ENCODE measurements around the gene ZIC1.

Gene ZIC1

DNA sequence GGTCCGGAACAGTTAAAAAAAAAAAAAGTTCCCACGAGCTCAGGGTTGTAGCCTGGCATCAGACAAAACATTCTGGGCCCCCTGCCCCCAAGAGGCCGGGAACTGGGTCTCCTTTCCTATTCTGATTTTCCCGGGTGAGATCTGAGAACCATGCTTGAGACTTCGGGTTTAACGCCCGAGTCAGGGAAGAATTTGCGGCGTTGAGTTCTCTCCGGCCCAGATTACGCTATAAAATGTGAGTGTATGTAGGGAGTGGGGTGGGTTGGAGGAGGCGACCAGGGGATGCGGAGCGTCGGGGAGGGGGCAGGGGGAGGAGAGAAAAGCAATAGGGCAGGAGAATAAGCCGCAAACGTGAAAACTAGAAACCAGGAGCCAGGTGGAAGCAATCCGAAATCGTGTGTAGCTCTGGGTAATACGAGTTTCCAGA, 2.7 kb downstream of the ZIC1 start:
- DNase-seq = no peak

- no peak for DNase-seq
Observed at GRCh38 chr3:147412261-147412916, 3.2 kb downstream of the ZIC1 start.

DNA sequence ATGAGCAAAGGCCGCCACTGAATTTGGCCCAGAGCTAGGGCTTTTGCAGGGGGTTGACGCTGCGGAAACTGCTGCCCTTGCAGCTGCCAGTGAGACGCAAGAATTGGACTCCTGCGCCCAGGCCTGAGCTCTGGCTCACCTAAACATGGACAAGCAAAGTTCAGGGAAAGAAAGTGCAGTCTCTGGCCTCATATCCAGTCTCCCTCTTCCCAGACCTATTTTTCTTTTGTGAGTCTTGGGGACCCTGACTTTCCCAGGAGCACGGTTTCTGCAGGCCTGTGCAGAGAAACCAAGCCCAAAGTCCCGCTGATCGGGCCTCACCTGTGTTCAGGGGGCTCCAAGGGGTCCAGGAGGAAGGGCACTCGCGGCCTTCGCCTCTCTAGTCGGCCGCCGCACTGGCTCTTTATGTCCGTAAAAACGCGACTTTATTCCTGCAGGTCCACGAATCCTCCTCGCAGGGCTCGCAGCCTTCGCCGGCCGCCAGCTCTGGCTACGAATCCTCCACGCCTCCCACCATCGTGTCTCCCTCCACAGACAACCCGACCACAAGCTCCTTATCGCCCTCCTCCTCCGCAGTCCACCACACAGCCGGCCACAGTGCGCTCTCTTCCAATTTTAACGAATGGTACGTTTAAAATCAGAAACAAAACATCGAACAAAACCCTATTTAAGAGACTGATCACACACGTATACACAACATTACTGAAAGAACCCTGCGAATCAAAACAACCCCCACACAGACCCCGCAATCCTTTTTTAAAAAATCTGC, 3.9 kb downstream of the ZIC1 start:
- no peak for DNase-seq

DNA sequence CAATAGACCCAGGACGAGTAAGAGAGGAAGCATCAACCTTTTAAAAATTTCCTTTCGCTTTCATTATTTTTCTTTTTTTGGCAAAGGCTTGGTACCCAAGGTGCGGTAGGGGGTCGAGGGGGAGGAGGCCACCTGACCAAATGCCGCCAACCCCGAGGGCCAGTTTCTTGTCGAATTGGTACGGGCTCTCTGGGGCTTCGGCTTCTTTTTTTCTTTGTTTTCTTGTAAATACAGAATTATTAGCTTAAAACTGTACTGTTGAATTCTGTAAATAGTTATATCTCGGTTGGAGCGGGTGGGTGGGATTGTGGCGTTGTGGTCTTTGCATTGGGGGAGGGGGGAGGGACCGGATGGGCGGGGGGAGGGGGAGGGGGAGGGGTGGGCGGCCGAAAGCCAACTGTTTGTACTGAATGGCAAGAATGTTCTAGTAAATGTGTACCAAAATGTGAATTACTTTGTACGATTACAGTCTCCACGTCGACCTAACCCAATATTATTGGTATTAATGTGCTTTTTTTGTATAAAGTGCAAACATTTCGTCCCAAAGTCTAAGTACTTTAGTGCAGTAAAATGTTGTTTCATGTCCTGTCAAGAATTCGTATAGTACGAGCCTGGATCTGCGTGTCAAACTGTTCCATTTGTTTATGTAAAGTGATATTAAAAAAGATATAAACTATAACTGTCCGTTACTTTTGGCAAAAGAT, 4.7 kb downstream of the ZIC1 start:
- no peak for DNase-seq

DNA sequence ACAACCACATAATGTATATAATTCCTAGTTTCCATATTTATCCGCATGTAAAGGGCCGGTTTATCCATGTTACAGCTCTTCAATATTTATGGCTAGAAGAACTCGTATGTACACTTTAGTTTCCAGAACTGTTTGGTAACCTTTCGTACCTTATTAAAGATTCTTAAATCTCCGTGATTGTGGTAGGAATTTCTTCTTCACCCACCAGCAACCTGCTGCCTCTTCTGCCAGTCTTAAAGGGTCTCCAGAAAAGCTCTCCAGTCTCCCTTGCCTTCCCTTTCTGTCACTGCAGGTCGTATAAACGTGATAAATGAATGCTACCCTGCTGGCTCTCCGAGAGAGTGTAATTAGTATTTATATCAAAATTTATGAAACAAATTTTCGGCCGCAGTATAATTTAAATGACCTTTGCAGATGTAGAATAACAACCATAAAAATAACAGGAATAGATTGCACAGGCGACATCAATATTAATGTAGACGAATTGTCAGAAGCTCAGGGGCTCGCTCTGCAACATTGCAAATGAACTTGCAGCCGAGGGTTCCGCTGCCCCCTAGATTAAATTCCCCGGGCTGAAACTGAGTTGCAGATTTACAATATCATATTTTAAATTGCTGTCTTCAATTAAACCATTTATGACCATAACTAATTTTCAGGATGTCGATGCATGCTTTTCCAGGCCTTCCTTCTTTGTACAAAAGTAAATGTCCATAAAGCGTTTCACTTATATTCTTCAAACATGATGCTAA, 5.4 kb downstream of the ZIC1 start:
- no peak for DNase-seq

- DNase-seq = peak; percentile 43 to 73
Observed at GRCh38 chr3:147415286-147415685, 6.1 kb downstream of the ZIC1 start.

DNA sequence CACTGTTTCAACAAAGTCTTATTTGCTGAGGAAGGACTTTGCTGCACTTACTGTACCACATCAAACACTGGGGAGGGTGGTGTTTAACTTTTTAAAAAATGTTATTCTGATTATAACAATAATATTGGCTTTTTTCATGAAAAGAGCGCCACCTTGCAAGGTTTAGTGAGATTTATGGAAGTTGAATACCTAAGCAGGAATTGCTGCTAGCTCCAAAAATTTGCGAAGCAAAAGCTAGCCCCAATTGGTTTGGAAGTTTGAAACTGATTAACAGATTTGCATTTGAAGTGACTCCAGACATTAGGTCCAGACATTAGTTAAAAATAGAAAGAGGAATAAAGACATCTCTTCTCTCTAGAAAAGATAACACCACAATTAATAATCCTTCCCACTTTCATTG, 6.7 kb downstream of the ZIC1 start:
- DNase-seq = no peak

DNA sequence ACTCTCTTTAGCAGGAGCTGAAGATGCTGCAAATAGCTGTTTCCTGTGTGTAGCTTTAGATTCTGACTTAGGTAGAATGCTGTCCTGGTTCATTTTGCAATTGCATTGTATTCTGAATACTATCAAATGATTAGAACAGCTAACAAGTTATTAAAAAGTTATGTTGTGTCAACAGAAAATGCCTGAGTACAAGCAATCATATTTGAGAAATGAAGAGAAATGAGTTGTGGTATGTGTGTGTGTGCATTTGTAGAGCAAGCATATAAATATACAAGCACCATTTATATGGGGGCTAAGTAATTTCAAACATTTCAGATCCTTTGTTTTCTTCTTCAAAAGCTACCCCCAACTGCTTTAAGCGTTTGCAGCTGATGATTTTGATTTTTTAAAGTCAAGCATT, 7.8 kb downstream of the ZIC1 start:
- no peak for DNase-seq

- DNase-seq = no peak
Observed at GRCh38 chr3:147417551-147418295, 8.6 kb downstream of the ZIC1 start.

- no peak for DNase-seq
Observed at GRCh38 chr3:147418371-147418781, 9.2 kb downstream of the ZIC1 start.

DNA sequence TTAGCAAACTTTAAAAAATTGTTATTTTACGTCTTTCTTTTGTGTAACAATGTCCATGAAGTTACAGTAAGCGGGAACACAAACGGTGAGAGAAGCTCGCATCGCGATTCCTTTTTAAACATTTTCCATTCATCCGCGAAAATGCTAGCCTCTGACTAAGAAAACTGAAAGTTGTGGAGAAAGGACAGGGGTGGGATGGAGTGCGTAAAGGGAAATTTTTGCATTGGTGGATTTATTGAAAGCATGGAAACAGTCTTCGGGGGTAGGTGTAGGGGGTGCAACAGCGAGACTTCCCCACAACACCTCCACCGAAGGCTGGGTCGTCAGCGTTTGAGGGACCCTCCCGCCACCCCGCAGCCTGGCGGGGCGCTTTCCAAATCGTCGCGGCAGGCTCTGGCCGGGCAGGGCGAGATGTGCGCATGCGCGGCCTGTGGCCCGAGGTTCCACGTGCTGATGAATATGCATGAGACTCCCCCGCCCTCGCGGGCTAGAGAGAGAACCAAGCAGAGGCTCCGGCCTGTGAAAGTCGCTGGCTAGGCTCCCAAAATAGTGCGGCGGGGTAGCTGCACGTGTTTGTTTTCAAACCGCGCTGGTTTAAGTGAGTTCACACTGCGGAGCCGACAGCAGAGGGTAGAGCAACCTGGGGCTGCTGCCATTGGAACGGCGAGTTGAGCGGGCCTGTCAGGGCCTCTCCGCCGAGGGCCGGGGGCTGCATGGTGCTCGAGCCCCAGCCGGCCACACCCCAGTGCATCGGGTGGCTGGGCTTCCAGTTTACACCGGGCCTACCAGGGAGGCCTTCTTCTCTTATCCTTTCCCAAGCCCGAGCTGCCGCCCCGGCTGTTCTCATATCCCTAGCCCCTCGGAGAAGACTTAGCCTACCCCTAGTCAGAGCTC, 9.9 kb downstream of the ZIC1 start:
- DNase-seq = peak; percentile 89 to 92

DNA sequence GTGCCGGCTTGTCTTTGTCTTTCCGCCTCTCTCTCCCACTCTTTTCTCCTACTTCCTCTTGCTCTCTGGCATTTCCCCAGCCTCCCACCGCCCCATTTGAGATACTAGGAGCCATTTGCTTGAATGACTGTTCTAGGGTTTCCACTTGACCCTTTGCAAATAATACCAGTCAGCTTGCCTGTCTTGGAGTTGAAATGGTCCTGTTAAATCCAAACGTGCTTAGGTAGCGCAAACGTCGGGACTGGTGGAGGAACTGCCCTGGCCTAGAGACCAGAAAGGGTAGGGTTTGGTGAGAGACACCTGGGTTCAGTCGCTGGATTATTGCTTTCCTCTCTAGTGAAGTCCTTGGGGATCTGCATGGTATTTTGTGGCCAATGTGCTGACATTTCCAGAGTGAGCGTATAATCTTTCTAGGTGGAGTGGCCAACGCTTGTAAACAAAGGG, 10.6 kb downstream of the ZIC1 start:
- DNase-seq = no peak

GRCh38 chr3:147420353-147421183, 11.4 kb downstream of the ZIC1 start:
- no peak for DNase-seq

GRCh38 chr3:147421184-147421912, 12.2 kb downstream of the ZIC1 start:
- peak in 1 of 2 experiments; percentile 49 for DNase-seq

DNA sequence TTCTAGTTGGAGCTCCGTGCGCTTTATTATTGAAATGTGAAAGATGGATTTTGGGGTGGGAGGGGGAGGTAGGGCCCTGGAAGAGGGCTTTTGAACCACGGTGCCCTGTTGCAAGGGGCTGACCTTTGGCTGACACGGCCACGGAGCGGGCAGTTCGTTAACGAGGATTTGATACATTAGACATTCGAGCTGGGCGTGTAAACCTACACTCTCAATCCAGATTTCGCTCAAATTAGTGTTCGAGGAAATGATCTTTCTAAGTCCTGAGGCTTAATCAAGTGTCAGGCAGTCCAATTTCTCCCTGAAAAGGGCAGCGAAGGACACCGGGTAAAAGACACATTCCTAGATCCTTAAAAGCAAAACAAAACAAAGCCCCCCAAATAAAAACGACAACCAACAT, 13.0 kb downstream of the ZIC1 start:
- DNase-seq = no peak

GRCh38 chr3:147422601-147423536, 13.7 kb downstream of the ZIC1 start:
- peak; percentile 60 to 81 for DNase-seq

DNA sequence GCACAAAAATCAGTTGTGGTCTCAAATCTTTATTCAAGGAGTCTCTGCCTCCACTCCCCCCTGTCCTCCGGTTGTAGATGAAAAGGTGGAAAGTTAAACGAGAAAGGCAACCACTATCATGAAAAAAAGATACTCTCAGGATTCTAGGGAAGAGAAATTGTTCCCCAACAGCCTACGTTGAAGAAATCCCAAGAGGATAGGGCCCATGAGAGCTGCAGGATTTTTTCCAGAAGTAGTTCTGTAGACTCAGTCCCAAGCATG, 14.3 kb downstream of the ZIC1 start:
- no peak for DNase-seq

DNA sequence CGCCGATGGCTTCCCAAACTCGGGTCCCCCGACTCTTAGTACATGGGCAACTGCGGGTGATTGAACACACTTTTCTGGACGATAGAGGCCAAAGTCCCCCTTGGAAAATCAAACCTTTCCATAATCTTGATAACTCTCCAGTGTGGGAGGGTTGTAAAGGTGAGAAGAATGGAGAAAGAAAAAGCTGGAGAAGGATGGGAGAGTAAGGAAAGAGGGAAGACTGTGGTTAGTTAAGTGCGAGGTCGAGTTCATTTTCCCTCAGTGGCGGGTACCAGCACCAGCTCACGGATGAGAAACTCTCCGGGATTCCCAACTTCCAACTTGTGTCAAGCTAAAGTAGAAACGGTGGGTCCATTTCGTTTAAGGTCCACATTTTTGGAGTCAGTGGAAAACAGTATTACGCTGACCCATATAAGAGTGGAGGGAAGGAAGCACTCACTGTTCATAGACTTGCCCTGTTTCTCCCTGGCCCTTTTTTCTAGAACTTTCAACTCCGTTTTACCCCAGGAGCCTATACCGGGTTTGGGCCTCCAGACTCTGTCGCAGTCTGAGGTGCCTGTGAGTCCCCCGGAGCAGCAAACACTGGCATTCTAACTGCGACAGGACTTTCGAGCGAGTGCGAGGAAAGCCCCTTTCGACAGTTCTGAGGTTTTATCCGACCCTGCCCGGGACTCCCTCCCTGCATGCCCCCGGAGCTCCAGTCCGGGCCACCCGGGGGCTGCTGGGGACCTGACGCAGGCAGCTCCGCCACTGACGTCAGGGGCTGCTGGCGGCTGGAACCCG, 14.8 kb downstream of the ZIC1 start:
- DNase-seq = peak in 1 of 2 experiments; percentile 8
